Epithelial cell of proximal tubule (primary cell): ENCODE measurements around the gene PSMB3. TPM values are rescaled to one million over a fixed set of nuclear protein-coding genes. Genes with fewer than 3 reads are reported as not detected.
A peak's percentile ranks its signal among the peaks of the same experiment; 100 is the strongest.

ENCODE experiments used
- DNase-seq: peaks from one replicate; pipeline ENCODE4 v3.0.0-alpha.2; 2011; ENCODE audit warnings: low read depth
- H3K4me3 ChIP-seq: 2 replicates; pipeline ENCODE4 v1.5.1; 2011; ENCODE audit warnings: low read depth, mild to moderate bottlenecking, low read length
- CTCF ChIP-seq: conservative IDR thresholded peaks from 2 replicates; pipeline ENCODE4 v1.5.1; 2012; ENCODE audit warnings: low read depth, mild to moderate bottlenecking, low read length
- total RNA-seq: library from RNA; depleted of rRNA; stranded (reverse); fragments of >200 nt; gene quantifications from 2 replicates; pipeline ENCODE4 v1.2.3, GENCODE V29; 2015

The PSMB3 gene
- total RNA-seq, 1 donor from 2014 or later: 311 TPM

GRCh38 chr17:38800237-38800760 is 47.8 kb downstream of the PSMB3 start:
- TF ChIP-seq CTCF: no peak
- DNase-seq: no peak
- H3K4me3 ChIP-seq: peak overlapping the region; percentile 83

- no peak overlapping the region for H3K4me3 ChIP-seq
- no peak for DNase-seq
- TF ChIP-seq CTCF: no peak
These were observed 57.3 kb downstream of the PSMB3 start for GRCh38 chr17:38809828-38810227.

Other genes with a start within 250 kb of the PSMB3 start
- gene SRCIN1, start 146.8 kb upstream of the PSMB3 start, total RNA-seq: 0.07 and 2.1 TPM in 2 replicates
- gene EPOP, start 77.8 kb upstream of the PSMB3 start, total RNA-seq: 2.4 and 4.1 TPM in 2 replicates
- 25.0 and 34.2 TPM in 2 replicates for gene MLLT6, start 47.5 kb upstream of the PSMB3 start, total RNA-seq
- gene CISD3, start 22.4 kb upstream of the PSMB3 start, total RNA-seq: 9.4 and 19.3 TPM in 2 replicates
- gene PCGF2, start 4.4 kb upstream of the PSMB3 start, total RNA-seq: 6.1 and 7.6 TPM in 2 replicates
- 20.9 and 39.0 TPM in 2 replicates for gene PIP4K2B, start 46.8 kb downstream of the PSMB3 start, total RNA-seq
- gene CWC25, start 72.6 kb downstream of the PSMB3 start, total RNA-seq: 9.6 and 13.9 TPM in 2 replicates
- gene RPL23, start 101.0 kb downstream of the PSMB3 start, total RNA-seq: 1,471 and 1,718 TPM in 2 replicates
- 261 and 308 TPM in 2 replicates for gene LASP1, start 117.3 kb downstream of the PSMB3 start, total RNA-seq
- gene FBXO47, start 214.7 kb downstream of the PSMB3 start, total RNA-seq: not detected in 2 replicates